Activated CD4-positive, CD25-positive, alpha-beta regulatory T cell treated with anti-CD3 and anti-CD28 coated beads, Interleukin-2, amount 50 U/mL, for 24 hours (primary cell): ENCODE data around the gene FBXO42.

Experiments
- ATAC-seq, 2 donors: fragments of 150-1000 bp; cut with Tn5 transposase; one replicate each; pipeline ENCODE4 v1.10.0; 2021; ENCODE audit warnings: mild to moderate bottlenecking in 1 of 2, moderate library complexity in 1 of 2

The FBXO42 gene

GRCh38 chr1:16321176-16321867 is 31.0 kb downstream of the FBXO42 start:
- no peak for ATAC-seq

- ATAC-seq: no peak
These were observed 33.7 kb downstream of the FBXO42 start for GRCh38 chr1:16318555-16318954.

GRCh38 chr1:16315437-16315836 is 36.8 kb downstream of the FBXO42 start:
- no peak for ATAC-seq

- no peak for ATAC-seq
These were observed 45.1 kb downstream of the FBXO42 start for GRCh38 chr1:16307222-16307621.

GRCh38 chr1:16302709-16303627 is 49.3 kb downstream of the FBXO42 start:
- ATAC-seq: no peak

GRCh38 chr1:16300436-16300835 is 51.8 kb downstream of the FBXO42 start:
- ATAC-seq: no peak

GRCh38 chr1:16298653-16299052 is 53.6 kb downstream of the FBXO42 start:
- ATAC-seq: no peak

GRCh38 chr1:16296643-16297042 is 55.6 kb downstream of the FBXO42 start:
- ATAC-seq: no peak

GRCh38 chr1:16294219-16295212 is 57.8 kb downstream of the FBXO42 start:
- no peak for ATAC-seq

GRCh38 chr1:16293538-16293937 is 58.7 kb downstream of the FBXO42 start:
- no peak for ATAC-seq

- no peak for ATAC-seq
These were observed 59.5 kb downstream of the FBXO42 start for GRCh38 chr1:16292739-16293138.

GRCh38 chr1:16289959-16290358 is 62.3 kb downstream of the FBXO42 start:
- ATAC-seq: no peak

GRCh38 chr1:16286122-16286521 is 66.2 kb downstream of the FBXO42 start:
- no peak for ATAC-seq

- no peak for ATAC-seq
These were observed 70.5 kb downstream of the FBXO42 start for GRCh38 chr1:16281765-16282164.

- no peak for ATAC-seq
These were observed 73.1 kb downstream of the FBXO42 start for GRCh38 chr1:16279186-16279585.

- no peak for ATAC-seq
These were observed 75.8 kb downstream of the FBXO42 start for GRCh38 chr1:16276302-16277030.

- no peak for ATAC-seq
These were observed 76.7 kb downstream of the FBXO42 start for GRCh38 chr1:16275591-16275990.

GRCh38 chr1:16267690-16268180 is 84.5 kb downstream of the FBXO42 start:
- no peak for ATAC-seq

GRCh38 chr1:16266411-16267118 is 85.7 kb downstream of the FBXO42 start:
- ATAC-seq: no peak

GRCh38 chr1:16262067-16262466 is 90.2 kb downstream of the FBXO42 start:
- no peak for ATAC-seq

GRCh38 chr1:16260814-16261213 is 91.5 kb downstream of the FBXO42 start:
- no peak for ATAC-seq
